Measurements from ENCODE around the gene IGF2. TPM values are rescaled to one million over a fixed set of nuclear protein-coding genes. Genes with fewer than 3 reads are reported as not detected.

The IGF2 gene
- total RNA-seq, 4 donors from 2014 or later: 1.9 to 15.5 (median 9.5) TPM

DNA sequence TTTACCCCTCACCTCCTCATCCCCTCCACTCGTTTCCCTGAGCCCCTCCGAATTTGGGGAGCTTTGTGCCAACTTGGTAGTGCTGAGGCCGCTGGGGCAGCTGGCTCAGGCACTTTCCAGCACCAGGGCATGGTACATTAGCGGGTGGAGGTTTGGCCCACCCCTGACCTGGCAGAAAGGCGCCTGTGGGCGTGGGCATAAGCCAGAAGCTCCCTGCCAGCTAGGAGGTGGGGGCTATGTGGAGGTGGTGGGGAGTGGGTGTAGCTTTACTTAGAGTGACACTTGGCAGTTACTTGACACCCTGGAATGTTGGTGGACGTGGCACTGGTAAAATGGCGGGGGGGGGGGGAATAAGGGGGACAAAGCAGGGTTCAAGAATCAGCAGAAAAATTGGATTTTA is 10.3 kb upstream of the IGF2 start:
- no peaks in the 10 kb centered on the region for H3K9me3 ChIP-seq
- H3K36me3 ChIP-seq: no peaks in the 10 kb centered on the region
- peaks cover 0 to 7% (median 4%) of the 10 kb centered on the region in 4 donors for H3K4me1 ChIP-seq
- no peak overlapping the region for H3K27ac ChIP-seq
- TF ChIP-seq, protein P1, sequence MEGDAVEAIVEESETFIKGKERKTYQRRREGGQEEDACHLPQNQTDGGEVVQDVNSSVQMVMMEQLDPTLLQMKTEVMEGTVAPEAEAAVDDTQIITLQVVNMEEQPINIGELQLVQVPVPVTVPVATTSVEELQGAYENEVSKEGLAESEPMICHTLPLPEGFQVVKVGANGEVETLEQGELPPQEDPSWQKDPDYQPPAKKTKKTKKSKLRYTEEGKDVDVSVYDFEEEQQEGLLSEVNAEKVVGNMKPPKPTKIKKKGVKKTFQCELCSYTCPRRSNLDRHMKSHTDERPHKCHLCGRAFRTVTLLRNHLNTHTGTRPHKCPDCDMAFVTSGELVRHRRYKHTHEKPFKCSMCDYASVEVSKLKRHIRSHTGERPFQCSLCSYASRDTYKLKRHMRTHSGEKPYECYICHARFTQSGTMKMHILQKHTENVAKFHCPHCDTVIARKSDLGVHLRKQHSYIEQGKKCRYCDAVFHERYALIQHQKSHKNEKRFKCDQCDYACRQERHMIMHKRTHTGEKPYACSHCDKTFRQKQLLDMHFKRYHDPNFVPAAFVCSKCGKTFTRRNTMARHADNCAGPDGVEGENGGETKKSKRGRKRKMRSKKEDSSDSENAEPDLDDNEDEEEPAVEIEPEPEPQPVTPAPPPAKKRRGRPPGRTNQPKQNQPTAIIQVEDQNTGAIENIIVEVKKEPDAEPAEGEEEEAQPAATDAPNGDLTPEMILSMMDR (IDR thresholded peaks at IDR 0.05): no peak
- no peak for TF ChIP-seq POLR2A (IDR thresholded peaks at IDR 0.05)
- no peak overlapping the region for H3K4me3 ChIP-seq
- DNase-seq: no peak
- peaks cover 0 to 17% of the 10 kb centered on the region in 2 donors for H3K27me3 ChIP-seq

DNA sequence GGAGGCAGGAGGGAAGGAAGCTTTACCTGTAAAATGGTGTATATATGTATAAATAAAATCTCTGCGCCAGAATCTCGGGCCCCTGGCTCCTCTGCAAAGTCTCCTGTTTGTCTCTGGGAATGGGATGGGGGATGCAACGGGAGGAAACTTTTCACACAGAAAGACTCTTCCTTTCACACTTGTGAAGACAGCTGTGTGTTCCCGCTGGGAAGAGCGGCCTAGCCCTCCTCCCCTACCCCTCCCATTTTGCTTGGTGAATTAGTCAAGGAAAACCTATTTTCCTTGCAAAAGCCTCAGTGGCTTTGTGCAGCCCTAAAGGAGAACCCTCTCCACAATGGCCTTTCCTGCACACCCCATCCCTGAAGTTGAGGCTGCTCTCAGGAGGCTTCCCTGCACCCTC is 9.4 kb upstream of the IGF2 start:
- Histone ChIP-seq H3K4me3 (no peak overlapping the region), H3K9me3 (no peaks in the 10 kb centered on the region), H3K36me3 (no peaks in the 10 kb centered on the region), H3K27me3 (peaks cover 0 to 25% of the 10 kb centered on the region in 2 donors), H3K27ac (no peak overlapping the region), H3K4me1 (peaks cover 0 to 12% (median 10%) of the 10 kb centered on the region in 4 donors)
- no peak for TF ChIP-seq POLR2A (IDR thresholded peaks at IDR 0.05)
- TF ChIP-seq, protein P1 (IDR thresholded peaks at IDR 0.05): no peak
- no peak for DNase-seq

DNA sequence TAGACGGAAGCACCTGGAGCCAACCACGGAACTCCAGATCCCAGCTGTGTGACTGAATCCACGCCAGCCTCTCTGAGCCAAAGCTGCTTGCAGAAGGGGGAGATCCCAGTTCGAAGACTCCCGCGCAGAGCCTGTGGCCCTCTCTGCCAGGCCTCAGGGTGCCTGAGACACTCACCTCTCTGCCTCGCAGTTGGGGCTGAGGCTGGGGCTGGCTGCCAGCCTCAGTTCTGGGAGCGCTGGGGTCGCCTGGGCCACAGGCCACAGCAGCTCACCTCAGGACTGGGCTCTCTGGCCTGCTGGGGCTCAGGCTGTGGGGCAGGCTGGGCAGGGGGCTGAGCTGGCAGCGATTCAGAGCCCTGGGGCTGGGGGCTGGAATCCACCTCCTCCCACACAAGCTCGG is 8.2 kb upstream of the IGF2 start:
- Histone ChIP-seq H3K4me1 (peaks cover 0 to 12% (median 10%) of the 10 kb centered on the region in 4 donors), H3K4me3 (no peak overlapping the region)

DNA sequence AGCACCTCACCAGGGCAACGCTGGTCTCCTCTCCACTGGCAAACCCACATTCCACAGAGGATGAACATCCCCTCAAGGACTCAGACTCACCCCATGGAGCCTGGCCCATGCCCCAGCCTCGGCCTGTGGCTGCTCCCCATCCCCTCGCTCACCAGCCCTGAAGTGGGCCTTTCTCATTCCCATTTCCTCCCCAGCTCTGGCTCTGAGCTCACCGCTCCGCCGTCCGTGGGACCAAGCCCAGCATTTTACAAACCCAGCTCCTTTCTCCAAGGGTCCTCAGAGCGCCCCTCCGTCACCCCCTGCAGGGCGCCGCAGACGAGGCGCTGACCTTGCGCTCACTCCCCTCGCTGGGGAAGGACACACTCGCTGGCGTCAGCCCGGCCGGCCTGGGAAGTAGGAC is 6.9 kb upstream of the IGF2 start:
- Histone ChIP-seq H3K4me1 (peaks cover 0 to 7% (median 6%) of the 10 kb centered on the region in 4 donors), H3K36me3 (no peaks in the 10 kb centered on the region), H3K27ac (no peak overlapping the region), H3K27me3 (peaks cover 0 to 33% of the 10 kb centered on the region in 2 donors), H3K4me3 (no peak overlapping the region), H3K9me3 (no peaks in the 10 kb centered on the region)
- TF ChIP-seq POLR2A (IDR thresholded peaks at IDR 0.05): no peak
- TF ChIP-seq, protein P1 (IDR thresholded peaks at IDR 0.05): no peak
- DNase-seq: no peak

More for the DNA sequence above, 8.2 kb upstream of the IGF2 start:
- DNase-seq: no peak
- Histone ChIP-seq H3K9me3 (no peaks in the 10 kb centered on the region), H3K36me3 (no peaks in the 10 kb centered on the region), H3K27ac (no peak overlapping the region), H3K27me3 (peaks cover 0 to 32% of the 10 kb centered on the region in 2 donors)
- TF ChIP-seq, protein P1 (IDR thresholded peaks at IDR 0.05): no peak
- no peak for TF ChIP-seq POLR2A (IDR thresholded peaks at IDR 0.05)

DNA sequence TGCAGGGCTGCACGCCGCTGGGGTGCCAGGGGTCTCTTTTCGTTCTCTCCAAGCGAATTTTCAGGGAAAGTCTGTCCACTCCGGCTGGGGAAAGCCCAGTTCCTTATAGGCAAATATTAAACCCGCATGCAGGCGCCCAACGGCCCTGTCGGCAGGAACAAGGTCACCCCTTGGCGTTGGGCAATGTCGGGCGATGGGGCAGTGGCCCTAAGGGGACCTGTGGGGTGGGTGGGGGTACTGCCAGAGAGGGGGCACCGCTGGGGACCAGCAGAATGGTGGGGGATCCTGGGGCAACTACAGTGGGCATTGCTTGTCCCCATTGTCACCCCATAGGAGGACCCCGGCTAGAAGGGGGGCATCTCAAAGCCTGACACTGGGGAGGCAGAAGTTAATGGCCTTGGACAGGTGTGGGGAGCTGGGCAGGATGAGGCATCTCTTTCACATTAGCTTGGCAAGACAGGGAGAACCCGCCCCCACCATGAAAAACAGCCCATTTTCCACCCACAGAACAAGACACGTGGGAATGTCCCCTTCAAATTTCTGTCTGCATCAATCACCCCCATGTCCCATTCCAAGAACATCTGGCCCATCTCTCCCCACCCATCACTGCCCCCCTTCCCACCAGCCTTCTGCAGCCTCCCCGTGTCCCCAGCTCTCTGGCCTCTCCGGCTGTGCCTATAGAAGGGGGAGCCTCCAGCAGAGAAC is 5.5 kb upstream of the IGF2 start:
- TF ChIP-seq, protein P1 (IDR thresholded peaks at IDR 0.05): no peak
- TF ChIP-seq POLR2A (IDR thresholded peaks at IDR 0.05): no peak
- H3K9me3 ChIP-seq: no peaks in the 10 kb centered on the region
- no peaks in the 10 kb centered on the region for H3K36me3 ChIP-seq
- no peak for DNase-seq
- H3K27me3 ChIP-seq: peaks cover 0 to 46% of the 10 kb centered on the region in 2 donors
- H3K27ac ChIP-seq: no peak overlapping the region
- H3K4me3 ChIP-seq: no peak overlapping the region
- peaks cover 0 to 16% (median 6%) of the 10 kb centered on the region in 4 donors for H3K4me1 ChIP-seq

All from Peyer's patch (tissue), 4 donors.